Measurements from ENCODE around the gene CENPU. TPM values are rescaled to one million over a fixed set of nuclear protein-coding genes. Genes with fewer than 3 reads are reported as not detected.

Gene CENPU
- total RNA-seq, 1 donor from 2014 or later: 7.1 TPM

- Mint-ChIP-seq H3K27me3 (no peaks in the 10 kb centered on the region), H3K27ac (no peak overlapping the region), H3K4me1 (peaks cover 8% of the 10 kb centered on the region), H3K36me3 (ENCODE audit: low read depth) (peaks cover 90% of the 10 kb centered on the region), H3K9me3 (no peaks in the 10 kb centered on the region), H3K4me3 (no peak overlapping the region)
- CTCF ChIA-PET: interaction anchor here (1.5 kb wide), 1 partner anchor 498 kb away, joined by 3 read pairs; no protein-coding TSS in a partner anchor
- intact Hi-C loops (cut with micrococcal nuclease): loop anchor here (10.0 kb wide), 1 partner anchor 53 kb away; no protein-coding TSS in a partner anchor
- POLR2A ChIA-PET: no interaction called here
- ATAC-seq (ENCODE audit: low read depth): peak; percentile 47
- no peak for DNase-seq
- no peak for TF ChIP-seq CTCF (IDR thresholded peaks at IDR 0.05)
Measured at GRCh38 chr4:184762100-184762499, 28.2 kb upstream of the CENPU start.

GRCh38 chr4:184760681-184761080 lies 26.8 kb upstream of the CENPU start:
- H3K27ac Mint-ChIP-seq: no peak overlapping the region
- H3K4me3 Mint-ChIP-seq: no peak overlapping the region
- no peak for TF ChIP-seq CTCF (IDR thresholded peaks at IDR 0.05)
- peaks cover 90% of the 10 kb centered on the region for H3K36me3 Mint-ChIP-seq (ENCODE audit: low read depth)
- ATAC-seq (ENCODE audit: low read depth): no peak
- intact Hi-C loops (cut with micrococcal nuclease): loop anchor here (10.0 kb wide), 1 partner anchor 54 kb away; no protein-coding TSS in a partner anchor
- H3K4me1 Mint-ChIP-seq: peaks cover 8% of the 10 kb centered on the region
- no peaks in the 10 kb centered on the region for H3K9me3 Mint-ChIP-seq
- no peaks in the 10 kb centered on the region for H3K27me3 Mint-ChIP-seq
- ChIA-PET POLR2A (no interaction called here), CTCF (no interaction called here)
- DNase-seq: no peak

GRCh38 chr4:184757810-184758209 lies 23.9 kb upstream of the CENPU start:
- Mint-ChIP-seq H3K36me3 (ENCODE audit: low read depth) (peaks cover 90% of the 10 kb centered on the region), H3K4me1 (peaks cover 8% of the 10 kb centered on the region), H3K27ac (no peak overlapping the region), H3K4me3 (no peak overlapping the region), H3K9me3 (no peaks in the 10 kb centered on the region), H3K27me3 (no peaks in the 10 kb centered on the region)
- DNase-seq (no peak), ATAC-seq (ENCODE audit: low read depth) (no peak)
- TF ChIP-seq CTCF (IDR thresholded peaks at IDR 0.05): no peak
- ChIA-PET CTCF (no interaction called here), POLR2A (no interaction called here)
- intact Hi-C loops (cut with micrococcal nuclease): no loop called here

- no peak for TF ChIP-seq CTCF (IDR thresholded peaks at IDR 0.05)
- no peaks in the 10 kb centered on the region for H3K9me3 Mint-ChIP-seq
- CTCF ChIA-PET: interaction anchor here (1.0 to 1.4 kb wide), 2 partner anchors 11 to 492 kb away, joined by 3 to 5 read pairs; no protein-coding TSS in a partner anchor
- no peak overlapping the region for H3K4me3 Mint-ChIP-seq
- no peak for DNase-seq
- ATAC-seq (ENCODE audit: low read depth): no peak
- H3K27me3 Mint-ChIP-seq: no peaks in the 10 kb centered on the region
- POLR2A ChIA-PET: no interaction called here
- intact Hi-C loops (cut with micrococcal nuclease): no loop called here
- no peak overlapping the region for H3K27ac Mint-ChIP-seq
- peaks cover 78% of the 10 kb centered on the region for H3K36me3 Mint-ChIP-seq (ENCODE audit: low read depth)
- H3K4me1 Mint-ChIP-seq: no peaks in the 10 kb centered on the region
Measured at GRCh38 chr4:184756399-184756798, 22.5 kb upstream of the CENPU start.

GRCh38 chr4:184755278-184755677 lies 21.4 kb upstream of the CENPU start:
- no peaks in the 10 kb centered on the region for H3K9me3 Mint-ChIP-seq
- H3K27me3 Mint-ChIP-seq: no peaks in the 10 kb centered on the region
- no peak overlapping the region for H3K4me3 Mint-ChIP-seq
- intact Hi-C loops (cut with micrococcal nuclease): no loop called here
- ATAC-seq (ENCODE audit: low read depth) (no peak), DNase-seq (no peak)
- peaks cover 66% of the 10 kb centered on the region for H3K36me3 Mint-ChIP-seq (ENCODE audit: low read depth)
- TF ChIP-seq CTCF (IDR thresholded peaks at IDR 0.05): no peak
- ChIA-PET CTCF (no interaction called here), POLR2A (no interaction called here)
- no peak overlapping the region for H3K27ac Mint-ChIP-seq
- H3K4me1 Mint-ChIP-seq: no peaks in the 10 kb centered on the region
